ENCODE measurements around the gene SMNDC1. TPM values are rescaled to one million over a fixed set of nuclear protein-coding genes. Genes with fewer than 3 reads are reported as not detected.

Gene SMNDC1
- total RNA-seq, 4 donors from 2014 or later = 10.3 to 15.8 (median 12.8) TPM

DNA sequence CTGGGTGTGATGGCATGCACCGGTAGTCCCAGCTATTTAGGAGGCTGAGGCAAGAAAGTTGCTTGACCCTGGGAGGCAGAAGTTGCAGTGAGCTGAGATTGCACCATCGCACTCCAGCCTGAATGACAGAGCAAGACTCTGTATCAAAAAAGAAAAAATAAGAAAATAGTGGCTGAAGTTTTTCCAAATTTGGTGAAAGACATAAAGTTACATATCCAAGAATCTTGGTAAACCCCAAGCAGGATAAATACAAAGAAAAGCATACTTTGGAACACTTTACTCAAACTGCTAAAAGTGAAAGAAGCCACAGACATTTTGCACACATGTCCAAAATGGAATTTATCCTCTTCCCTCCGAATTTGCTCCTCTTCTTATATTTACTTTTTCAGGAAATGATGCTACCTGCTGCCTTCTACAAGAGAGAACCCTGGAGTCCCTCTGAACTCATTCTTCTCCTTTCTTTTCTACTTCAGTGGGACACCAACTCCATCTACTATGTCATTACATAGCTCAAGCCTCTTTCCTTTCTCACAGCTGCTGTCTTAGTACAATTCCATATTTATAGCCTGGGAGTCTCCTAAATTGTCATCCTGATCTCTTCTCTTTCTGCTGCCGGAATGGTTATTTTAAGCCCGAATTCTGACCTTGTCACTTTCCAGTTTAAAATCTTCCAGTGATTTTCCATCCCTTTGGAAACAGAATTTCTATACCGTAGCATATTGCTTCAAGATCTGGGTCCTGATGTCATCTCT lies 17.3 kb upstream of the SMNDC1 start:
- Histone ChIP-seq H3K4me3 (no peak overlapping the region), H3K27ac (no peak overlapping the region), H3K36me3 (no peaks in the 10 kb centered on the region), H3K27me3 (no peaks in the 10 kb centered on the region), H3K9me3 (peaks cover 6% of the 10 kb centered on the region), H3K4me1 (no peaks in the 10 kb centered on the region)
- DNase-seq (ENCODE audit: low spot score in 2 of 2) = no peak
- 88% methylated on average over 6 of the region's 6 CpGs for WGBS
- TF ChIP-seq, protein P1, sequence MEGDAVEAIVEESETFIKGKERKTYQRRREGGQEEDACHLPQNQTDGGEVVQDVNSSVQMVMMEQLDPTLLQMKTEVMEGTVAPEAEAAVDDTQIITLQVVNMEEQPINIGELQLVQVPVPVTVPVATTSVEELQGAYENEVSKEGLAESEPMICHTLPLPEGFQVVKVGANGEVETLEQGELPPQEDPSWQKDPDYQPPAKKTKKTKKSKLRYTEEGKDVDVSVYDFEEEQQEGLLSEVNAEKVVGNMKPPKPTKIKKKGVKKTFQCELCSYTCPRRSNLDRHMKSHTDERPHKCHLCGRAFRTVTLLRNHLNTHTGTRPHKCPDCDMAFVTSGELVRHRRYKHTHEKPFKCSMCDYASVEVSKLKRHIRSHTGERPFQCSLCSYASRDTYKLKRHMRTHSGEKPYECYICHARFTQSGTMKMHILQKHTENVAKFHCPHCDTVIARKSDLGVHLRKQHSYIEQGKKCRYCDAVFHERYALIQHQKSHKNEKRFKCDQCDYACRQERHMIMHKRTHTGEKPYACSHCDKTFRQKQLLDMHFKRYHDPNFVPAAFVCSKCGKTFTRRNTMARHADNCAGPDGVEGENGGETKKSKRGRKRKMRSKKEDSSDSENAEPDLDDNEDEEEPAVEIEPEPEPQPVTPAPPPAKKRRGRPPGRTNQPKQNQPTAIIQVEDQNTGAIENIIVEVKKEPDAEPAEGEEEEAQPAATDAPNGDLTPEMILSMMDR (IDR thresholded peaks at IDR 0.05) = no peak
- TF ChIP-seq EP300 (IDR thresholded peaks at IDR 0.05) = no peak
- no peak for TF ChIP-seq POLR2A (IDR thresholded peaks at IDR 0.05)
- no peak for TF ChIP-seq POLR2AphosphoS5 (IDR thresholded peaks at IDR 0.05)

DNA sequence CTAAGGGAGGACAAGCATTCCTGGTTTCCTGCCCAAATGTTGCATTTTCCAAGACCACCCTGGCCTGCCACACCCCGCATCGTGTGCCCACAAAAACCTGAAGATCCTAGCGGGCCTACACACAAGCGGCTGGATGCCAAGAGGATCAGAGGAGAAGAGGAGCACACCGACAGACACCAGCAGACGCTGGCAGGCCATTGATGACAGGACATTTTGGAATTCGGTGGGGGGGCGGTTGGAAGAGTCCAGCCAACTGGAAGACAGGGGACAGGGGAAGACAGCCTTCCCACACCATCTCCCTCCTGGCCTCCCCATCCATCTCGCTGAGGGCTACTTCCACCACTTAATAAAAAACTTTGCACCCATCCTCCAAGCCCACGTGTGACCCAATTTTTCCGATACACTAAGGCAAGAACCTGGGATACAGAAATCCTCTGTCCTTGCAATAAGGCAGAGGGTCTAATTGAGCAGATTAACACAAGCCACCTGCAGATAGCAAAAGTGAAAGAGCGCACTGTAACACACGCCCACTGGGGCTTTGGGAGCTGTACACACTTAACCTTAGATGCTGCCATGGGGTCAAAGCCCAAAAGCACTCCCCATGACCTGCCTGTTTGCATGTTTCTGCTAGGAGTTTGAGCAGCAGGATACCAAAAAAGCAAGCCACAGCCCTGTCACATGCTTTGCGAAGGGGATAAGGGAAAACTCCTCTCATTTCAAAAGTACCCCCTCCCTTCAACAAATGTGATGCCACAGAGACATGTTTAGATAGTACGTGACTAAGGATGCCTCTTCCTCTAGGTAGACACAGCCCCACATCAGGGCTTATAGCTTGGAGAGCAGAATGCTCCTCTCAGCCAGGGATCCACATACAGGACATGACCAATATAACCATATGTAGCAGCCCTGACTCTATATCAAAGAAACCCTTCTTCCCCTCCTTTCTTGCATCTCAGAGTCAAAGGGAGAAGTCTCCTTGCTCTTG lies 13.4 kb upstream of the SMNDC1 start:
- H3K27ac ChIP-seq = no peak overlapping the region
- H3K4me3 ChIP-seq = no peak overlapping the region
- TF ChIP-seq, protein P1 (IDR thresholded peaks at IDR 0.05) = no peak
- TF ChIP-seq POLR2AphosphoS5 (IDR thresholded peaks at IDR 0.05) (no peak), POLR2A (IDR thresholded peaks at IDR 0.05) (no peak), EP300 (IDR thresholded peaks at IDR 0.05) (no peak)
- H3K27me3 ChIP-seq = no peaks in the 10 kb centered on the region
- no peaks in the 10 kb centered on the region for H3K36me3 ChIP-seq
- no peaks in the 10 kb centered on the region for H3K4me1 ChIP-seq
- DNase-seq (ENCODE audit: low spot score in 2 of 2) = no peak
- peaks cover 6% of the 10 kb centered on the region for H3K9me3 ChIP-seq
- 79% methylated on average over 14 of the region's 15 CpGs for WGBS

DNA sequence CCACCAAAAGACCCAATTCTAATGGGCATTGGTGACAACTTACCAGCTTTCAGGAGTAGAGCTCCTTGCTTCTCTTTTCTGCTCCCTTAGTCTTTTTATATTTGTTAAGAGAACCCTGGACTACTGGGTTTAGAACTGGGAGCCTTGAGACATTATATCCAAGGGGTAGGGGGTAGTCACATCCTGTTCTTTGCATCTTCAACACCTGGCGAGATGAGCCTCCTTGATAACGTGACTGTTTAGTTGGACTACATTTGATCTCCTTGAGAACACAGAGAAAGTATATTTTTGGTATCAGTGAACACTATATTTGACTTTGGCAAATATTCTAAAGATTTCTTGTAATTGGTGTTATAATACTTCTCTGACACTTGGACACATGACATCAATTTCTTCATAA lies 9.0 kb upstream of the SMNDC1 start:
- DNase-seq (ENCODE audit: low spot score in 2 of 2) = no peak
- H3K27ac ChIP-seq = no peak overlapping the region
- no peaks in the 10 kb centered on the region for H3K9me3 ChIP-seq
- H3K4me1 ChIP-seq = peaks cover 3% of the 10 kb centered on the region
- WGBS = 56% methylated on average over 2 of the region's 2 CpGs
- TF ChIP-seq POLR2AphosphoS5 (IDR thresholded peaks at IDR 0.05) (no peak), POLR2A (IDR thresholded peaks at IDR 0.05) (no peak), EP300 (IDR thresholded peaks at IDR 0.05) (no peak)
- TF ChIP-seq, protein P1 (IDR thresholded peaks at IDR 0.05) = no peak
- H3K27me3 ChIP-seq = no peaks in the 10 kb centered on the region
- H3K36me3 ChIP-seq = no peaks in the 10 kb centered on the region
- no peak overlapping the region for H3K4me3 ChIP-seq

DNA sequence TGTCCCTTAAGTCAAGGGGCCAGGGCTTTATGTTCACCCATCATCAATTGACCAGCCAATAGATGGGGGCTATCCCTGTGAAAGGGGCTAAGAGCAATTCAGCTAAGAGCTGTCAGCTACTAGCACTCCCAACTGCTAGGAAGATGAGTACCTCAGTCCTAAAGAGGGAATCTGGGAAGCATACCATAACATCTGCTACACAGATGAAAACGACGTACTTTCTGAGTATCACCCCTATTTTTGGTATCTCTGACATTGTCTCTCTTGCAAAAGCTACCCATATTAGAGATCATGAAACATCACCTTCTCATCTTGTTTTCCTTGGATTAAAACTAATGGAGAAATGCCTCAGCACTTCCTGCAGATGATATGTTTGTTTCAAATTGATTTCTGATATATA lies 7.5 kb upstream of the SMNDC1 start:
- no peaks in the 10 kb centered on the region for H3K9me3 ChIP-seq

More for the DNA sequence above, 7.5 kb upstream of the SMNDC1 start:
- 50% methylated on average over 2 of the region's 2 CpGs for WGBS
- H3K4me3 ChIP-seq = no peak overlapping the region
- DNase-seq (ENCODE audit: low spot score in 2 of 2) = no peak
- no peaks in the 10 kb centered on the region for H3K36me3 ChIP-seq
- no peak overlapping the region for H3K27ac ChIP-seq
- peaks cover 3% of the 10 kb centered on the region for H3K4me1 ChIP-seq
- no peak for TF ChIP-seq EP300 (IDR thresholded peaks at IDR 0.05)
- TF ChIP-seq POLR2A (IDR thresholded peaks at IDR 0.05) = no peak
- TF ChIP-seq, protein P1 (IDR thresholded peaks at IDR 0.05) = no peak
- no peak for TF ChIP-seq POLR2AphosphoS5 (IDR thresholded peaks at IDR 0.05)
- no peaks in the 10 kb centered on the region for H3K27me3 ChIP-seq

All from suprapubic skin (tissue), 4 donors.